PC-9 (cell line): Measurements from ENCODE around the gene SPTBN5. TPM values are rescaled to one million over a fixed set of nuclear protein-coding genes. Genes with fewer than 3 reads are reported as not detected.

Experiments used
- BruUV-seq: library from RNA; stranded (reverse); fragments of 400-500 nt; replicated peaks from 2 replicates; lab custom pipeline; 2021; lab: Mats Ljungman, UMichigan
- CTCF ChIA-PET: fragments of 300-600 bp; sonication (Branson Sonifier 250); formaldehyde crosslinking; loops from one replicate; lab custom pipeline; 2022; ENCODE audit warnings: antibody characterized with exemption; lab: Charles Lee
- POLR2A ChIA-PET: fragments of 300-600 bp; sonication (Branson Sonifier 250); formaldehyde crosslinking; loops from one replicate; lab custom pipeline; 2022; ENCODE audit warnings: antibody characterized with exemption; ENCODE audit not compliant: unreplicated experiment; lab: Charles Lee
- DNase-seq, 2 experiments: peaks; one replicate each; pipeline versions ENCODE4 v3.0.0 to v3.0.0-alpha.2; 2015 to 2022; ENCODE audit warnings: mixed read lengths in 1 of 2
- H2AFZ ChIP-seq: fragments of 200-600 bp; sonication (generic); 2 replicates; pipeline ENCODE4 v1.8.1; 2017; ENCODE audit warnings: antibody characterized with exemption
- H3F3A ChIP-seq: fragments of 200-600 bp; sonication (generic); 2 replicates; pipeline ENCODE4 v1.8.1; 2017; ENCODE audit warnings: antibody characterized with exemption, mild to moderate bottlenecking, low read depth; ENCODE audit not compliant: insufficient read depth
- H3K27ac ChIP-seq: fragments of 200-600 bp; sonication (generic); 2 replicates; pipeline ENCODE4 v1.6.1; 2016; ENCODE audit warnings: mixed run types
- H3K27me3 ChIP-seq: fragments of 200-600 bp; sonication (generic); 2 replicates; pipeline ENCODE4 v1.6.1; 2016; ENCODE audit warnings: low read depth, mixed run types; ENCODE audit not compliant: insufficient read depth
- H3K36me3 ChIP-seq: fragments of 200-600 bp; sonication (generic); 2 replicates; pipeline ENCODE4 v1.6.1; 2016; ENCODE audit warnings: low read depth, mixed run types
- H3K4me1 ChIP-seq: fragments of 200-600 bp; sonication (generic); replicated peaks from 2 replicates; pipeline ENCODE4 v1.6.1; 2016; ENCODE audit warnings: mixed run types; ENCODE audit not compliant: insufficient read depth
- H3K4me2 ChIP-seq: fragments of 200-600 bp; sonication (generic); 2 replicates; pipeline ENCODE4 v1.6.1; 2017; ENCODE audit warnings: mixed run types
- H3K4me3 ChIP-seq: fragments of 200-600 bp; sonication (generic); 2 replicates; pipeline ENCODE4 v1.6.1; 2016; ENCODE audit warnings: mixed run types
- H3K79me2 ChIP-seq: fragments of 200-600 bp; sonication (generic); 2 replicates; pipeline ENCODE4 v1.6.1; 2017; ENCODE audit warnings: low read depth, mixed run types
- H3K9me2 ChIP-seq: fragments of 200-600 bp; sonication (generic); 2 replicates; pipeline ENCODE4 v1.8.1; 2017; ENCODE audit warnings: mild to moderate bottlenecking; ENCODE audit not compliant: insufficient read depth
- H3K9me3 ChIP-seq: fragments of 200-600 bp; sonication (generic); 2 replicates; pipeline ENCODE4 v1.8.1; 2016; ENCODE audit warnings: low read depth; ENCODE audit not compliant: insufficient read depth
- H4K20me1 ChIP-seq: fragments of 200-600 bp; sonication (generic); 2 replicates; pipeline ENCODE4 v1.8.1; 2017; ENCODE audit not compliant: insufficient read depth
- EZH2 ChIP-seq: fragments of 200-600 bp; sonication (generic); IDR thresholded peaks from 2 replicates; pipeline ENCODE4 v1.8.0; 2017; ENCODE audit warnings: antibody characterized with exemption, low read depth
- intact Hi-C: fragments of 100-400 bp; cut with micrococcal nuclease; formaldehyde crosslinking; loops from one replicate; pipeline ENCODE4 v1.10.0; 2022; ENCODE audit not compliant: unreplicated experiment
- total RNA-seq: library from RNA; stranded (reverse); gene quantifications from 2 replicates; pipeline ENCODE4 v1.2.3, GENCODE V29; 2021
- TF ChIP-seq, protein P1 (sequence below): fragments of 200-600 bp; sonication (generic); conservative IDR thresholded peaks from 2 replicates; pipeline ENCODE4 v1.6.1; 2017; ENCODE audit warnings: mixed run types, antibody characterized with exemption, mild to moderate bottlenecking, moderate library complexity

The SPTBN5 gene
- total RNA-seq, 1 experiment from 2014 or later = 2.6 TPM

DNA sequence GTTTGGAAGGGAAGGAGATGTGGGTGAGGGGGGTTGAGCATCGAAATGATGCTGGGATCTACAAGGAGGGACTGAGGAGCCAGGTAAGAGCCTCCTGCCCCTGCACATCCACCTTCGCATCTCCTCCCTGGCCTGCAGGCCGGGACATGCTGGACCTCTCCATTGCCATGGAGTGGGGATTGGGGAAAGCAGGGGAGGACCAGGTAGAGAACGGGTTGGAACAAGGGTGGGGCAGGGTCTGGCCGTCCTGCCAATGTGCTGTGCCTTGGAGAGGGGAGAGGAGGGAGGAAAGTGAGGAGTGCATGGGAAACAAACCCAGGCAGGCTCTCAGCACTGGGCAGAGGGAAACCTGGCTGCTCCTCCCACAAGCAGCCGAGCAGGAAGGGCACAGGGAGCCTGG is 44.6 kb downstream of the SPTBN5 start:
- H3K27ac ChIP-seq = no peak overlapping the region

DNA sequence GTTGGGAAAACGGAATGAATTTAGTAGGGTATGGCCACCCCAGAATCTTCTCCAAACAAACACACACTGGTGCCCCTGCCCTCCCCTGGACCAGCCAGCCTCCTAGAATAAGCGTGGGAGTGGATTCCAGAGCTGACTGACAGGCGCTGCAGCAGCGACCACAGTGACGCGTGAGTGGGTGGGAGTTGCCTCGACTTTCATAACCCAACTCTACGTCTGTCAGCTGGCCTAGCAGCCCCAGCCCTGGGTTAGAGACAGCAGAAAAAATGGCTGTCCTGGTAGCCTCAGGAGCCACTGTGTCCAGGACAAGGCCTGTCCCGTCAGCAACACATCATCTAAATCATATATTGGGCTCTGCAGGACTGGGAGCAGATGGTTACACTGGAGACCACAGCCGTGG is 45.2 kb downstream of the SPTBN5 start:
- H3K9me2 ChIP-seq = no peaks in the 10 kb centered on the region
- H3F3A ChIP-seq = no peaks in the 10 kb centered on the region
- no peak overlapping the region for H3K4me3 ChIP-seq
- no peak overlapping the region for H3K4me2 ChIP-seq
- no peaks in the 10 kb centered on the region for H4K20me1 ChIP-seq
- ChIA-PET CTCF (no interaction called here), POLR2A (no interaction called here)
- no peaks in the 10 kb centered on the region for H3K36me3 ChIP-seq
- intact Hi-C loops = no loop called here
- no peak overlapping the region for H2AFZ ChIP-seq
- no peaks in the 10 kb centered on the region for H3K79me2 ChIP-seq
- no peaks in the 10 kb centered on the region for H3K9me3 ChIP-seq
- no peak for DNase-seq
- no TSS peak for BruUV-seq
- H3K27me3 ChIP-seq = no peaks in the 10 kb centered on the region
- no peaks in the 10 kb centered on the region for H3K4me1 ChIP-seq
- no peak overlapping the region for H3K27ac ChIP-seq
- TF ChIP-seq, protein P1, sequence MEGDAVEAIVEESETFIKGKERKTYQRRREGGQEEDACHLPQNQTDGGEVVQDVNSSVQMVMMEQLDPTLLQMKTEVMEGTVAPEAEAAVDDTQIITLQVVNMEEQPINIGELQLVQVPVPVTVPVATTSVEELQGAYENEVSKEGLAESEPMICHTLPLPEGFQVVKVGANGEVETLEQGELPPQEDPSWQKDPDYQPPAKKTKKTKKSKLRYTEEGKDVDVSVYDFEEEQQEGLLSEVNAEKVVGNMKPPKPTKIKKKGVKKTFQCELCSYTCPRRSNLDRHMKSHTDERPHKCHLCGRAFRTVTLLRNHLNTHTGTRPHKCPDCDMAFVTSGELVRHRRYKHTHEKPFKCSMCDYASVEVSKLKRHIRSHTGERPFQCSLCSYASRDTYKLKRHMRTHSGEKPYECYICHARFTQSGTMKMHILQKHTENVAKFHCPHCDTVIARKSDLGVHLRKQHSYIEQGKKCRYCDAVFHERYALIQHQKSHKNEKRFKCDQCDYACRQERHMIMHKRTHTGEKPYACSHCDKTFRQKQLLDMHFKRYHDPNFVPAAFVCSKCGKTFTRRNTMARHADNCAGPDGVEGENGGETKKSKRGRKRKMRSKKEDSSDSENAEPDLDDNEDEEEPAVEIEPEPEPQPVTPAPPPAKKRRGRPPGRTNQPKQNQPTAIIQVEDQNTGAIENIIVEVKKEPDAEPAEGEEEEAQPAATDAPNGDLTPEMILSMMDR = no peak
- no peak for TF ChIP-seq EZH2

More for the DNA sequence above, 44.6 kb downstream of the SPTBN5 start:
- CTCF ChIA-PET = no interaction called here
- no TSS peak for BruUV-seq
- Histone ChIP-seq H3K36me3 (no peaks in the 10 kb centered on the region), H3K4me2 (no peak overlapping the region), H3K9me2 (no peaks in the 10 kb centered on the region), H4K20me1 (no peaks in the 10 kb centered on the region), H3F3A (no peaks in the 10 kb centered on the region), H3K79me2 (no peaks in the 10 kb centered on the region), H3K27me3 (no peaks in the 10 kb centered on the region), H3K4me1 (no peaks in the 10 kb centered on the region), H3K9me3 (no peaks in the 10 kb centered on the region), H2AFZ (no peak overlapping the region), H3K4me3 (no peak overlapping the region)
- TF ChIP-seq, protein P1 = no peak
- TF ChIP-seq EZH2 = no peak
- POLR2A ChIA-PET = no interaction called here
- no peak for DNase-seq
- intact Hi-C loops = no loop called here

DNA sequence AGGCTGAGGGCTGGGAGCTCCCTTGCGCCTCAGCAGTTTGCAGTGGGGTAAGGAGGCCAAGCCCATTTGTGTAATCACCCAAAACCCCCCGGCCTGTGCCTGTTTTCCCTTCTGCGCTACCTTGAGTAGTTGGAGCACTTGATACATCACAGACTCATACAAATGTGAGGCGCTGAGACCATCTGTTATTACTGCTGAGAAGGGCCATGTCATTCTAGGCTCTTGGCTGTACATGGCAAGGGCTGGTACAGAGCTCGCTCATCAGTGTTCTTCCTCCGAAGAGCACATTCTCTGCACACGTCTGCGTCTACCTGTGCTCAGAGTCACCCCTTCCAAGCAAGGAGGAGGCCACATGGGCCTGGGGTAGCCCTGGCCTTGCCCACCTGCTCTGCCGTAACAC is 45.9 kb downstream of the SPTBN5 start:
- BruUV-seq = no TSS peak
- TF ChIP-seq, protein P1 = no peak
- TF ChIP-seq EZH2 = no peak

More for the DNA sequence above, 45.9 kb downstream of the SPTBN5 start:
- Histone ChIP-seq H4K20me1 (no peaks in the 10 kb centered on the region), H3K4me3 (no peak overlapping the region), H3K36me3 (no peaks in the 10 kb centered on the region), H3K79me2 (no peaks in the 10 kb centered on the region), H3K9me2 (no peaks in the 10 kb centered on the region), H2AFZ (no peak overlapping the region), H3F3A (no peaks in the 10 kb centered on the region), H3K27ac (no peak overlapping the region), H3K4me2 (no peak overlapping the region), H3K4me1 (no peaks in the 10 kb centered on the region), H3K9me3 (no peaks in the 10 kb centered on the region), H3K27me3 (no peaks in the 10 kb centered on the region)
- ChIA-PET POLR2A (no interaction called here), CTCF (no interaction called here)
- DNase-seq = no peak
- intact Hi-C loops = no loop called here
